Measurements from ENCODE around the gene LNX1. TPM values are rescaled to one million over a fixed set of nuclear protein-coding genes. Genes with fewer than 3 reads are reported as not detected.

LNX1 gene
- total and polyA plus RNA-seq, 2 of the 13 experiments (the other 11 are each of a cell fraction or from before 2014, with no cell fraction given): 0.49 TPM

DNA sequence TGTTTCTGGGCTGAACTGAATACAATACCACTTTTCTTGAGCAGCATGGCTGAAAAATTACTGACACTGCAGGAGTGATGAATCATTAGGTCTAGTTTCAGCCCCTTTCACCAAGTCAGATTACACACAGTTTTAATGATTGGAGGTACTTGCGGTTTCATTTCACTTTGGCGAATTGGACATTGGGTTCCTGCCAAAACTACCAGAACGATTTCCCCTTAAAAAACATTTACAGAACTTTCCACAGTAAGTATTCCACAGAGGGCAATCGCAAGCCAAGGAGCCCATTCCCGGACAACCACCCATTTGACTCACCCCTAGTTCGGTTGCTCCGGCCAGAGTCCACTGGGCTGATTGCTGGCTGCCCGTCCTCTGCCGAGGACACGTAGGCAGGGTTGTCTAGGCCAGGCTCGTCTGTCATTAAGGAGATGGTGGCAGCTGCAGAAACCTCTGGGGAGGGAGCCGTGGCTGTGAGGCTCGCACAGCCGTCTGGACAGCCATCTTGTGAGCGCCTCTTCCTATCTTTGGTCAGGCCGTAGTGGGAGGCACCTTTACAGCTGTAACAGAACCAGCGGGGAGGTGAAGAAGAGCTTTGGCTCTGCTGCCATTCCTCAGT is 83.5 kb downstream of the LNX1 start (continued):
- TF ChIP-seq, protein P1, sequence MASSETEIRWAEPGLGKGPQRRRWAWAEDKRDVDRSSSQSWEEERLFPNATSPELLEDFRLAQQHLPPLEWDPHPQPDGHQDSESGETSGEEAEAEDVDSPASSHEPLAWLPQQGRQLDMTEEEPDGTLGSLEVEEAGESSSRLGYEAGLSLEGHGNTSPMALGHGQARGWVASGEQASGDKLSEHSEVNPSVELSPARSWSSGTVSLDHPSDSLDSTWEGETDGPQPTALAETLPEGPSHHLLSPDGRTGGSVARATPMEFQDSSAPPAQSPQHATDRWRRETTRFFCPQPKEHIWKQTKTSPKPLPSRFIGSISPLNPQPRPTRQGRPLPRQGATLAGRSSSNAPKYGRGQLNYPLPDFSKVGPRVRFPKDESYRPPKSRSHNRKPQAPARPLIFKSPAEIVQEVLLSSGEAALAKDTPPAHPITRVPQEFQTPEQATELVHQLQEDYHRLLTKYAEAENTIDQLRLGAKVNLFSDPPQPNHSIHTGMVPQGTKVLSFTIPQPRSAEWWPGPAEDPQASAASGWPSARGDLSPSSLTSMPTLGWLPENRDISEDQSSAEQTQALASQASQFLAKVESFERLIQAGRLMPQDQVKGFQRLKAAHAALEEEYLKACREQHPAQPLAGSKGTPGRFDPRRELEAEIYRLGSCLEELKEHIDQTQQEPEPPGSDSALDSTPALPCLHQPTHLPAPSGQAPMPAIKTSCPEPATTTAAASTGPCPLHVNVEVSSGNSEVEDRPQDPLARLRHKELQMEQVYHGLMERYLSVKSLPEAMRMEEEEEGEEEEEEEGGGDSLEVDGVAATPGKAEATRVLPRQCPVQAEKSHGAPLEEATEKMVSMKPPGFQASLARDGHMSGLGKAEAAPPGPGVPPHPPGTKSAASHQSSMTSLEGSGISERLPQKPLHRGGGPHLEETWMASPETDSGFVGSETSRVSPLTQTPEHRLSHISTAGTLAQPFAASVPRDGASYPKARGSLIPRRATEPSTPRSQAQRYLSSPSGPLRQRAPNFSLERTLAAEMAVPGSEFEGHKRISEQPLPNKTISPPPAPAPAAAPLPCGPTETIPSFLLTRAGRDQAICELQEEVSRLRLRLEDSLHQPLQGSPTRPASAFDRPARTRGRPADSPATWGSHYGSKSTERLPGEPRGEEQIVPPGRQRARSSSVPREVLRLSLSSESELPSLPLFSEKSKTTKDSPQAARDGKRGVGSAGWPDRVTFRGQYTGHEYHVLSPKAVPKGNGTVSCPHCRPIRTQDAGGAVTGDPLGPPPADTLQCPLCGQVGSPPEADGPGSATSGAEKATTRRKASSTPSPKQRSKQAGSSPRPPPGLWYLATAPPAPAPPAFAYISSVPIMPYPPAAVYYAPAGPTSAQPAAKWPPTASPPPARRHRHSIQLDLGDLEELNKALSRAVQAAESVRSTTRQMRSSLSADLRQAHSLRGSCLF (CRISPR knock-in tag; IDR thresholded peaks at IDR 0.05; ENCODE audit: borderline replicate concordance): no peak
- TF ChIP-seq PHF5A (CRISPR knock-in tag; IDR thresholded peaks at IDR 0.05; ENCODE audit: low read depth, unreplicated experiment): no peak
- no peak for TF ChIP-seq ZNF740 (CRISPR knock-in tag; IDR thresholded peaks at IDR 0.05)
- no peak for TF ChIP-seq HNRNPH1 (optimal IDR thresholded peaks at IDR 0.05; ENCODE audit: low read depth, low read length)
- no peak for TF ChIP-seq MTF2 (CRISPR knock-in tag; IDR thresholded peaks at IDR 0.05; ENCODE audit: borderline replicate concordance)
- TF ChIP-seq ZFY (CRISPR knock-in tag; IDR thresholded peaks at IDR 0.05): peak; percentile 50
- TF ChIP-seq, protein P2, sequence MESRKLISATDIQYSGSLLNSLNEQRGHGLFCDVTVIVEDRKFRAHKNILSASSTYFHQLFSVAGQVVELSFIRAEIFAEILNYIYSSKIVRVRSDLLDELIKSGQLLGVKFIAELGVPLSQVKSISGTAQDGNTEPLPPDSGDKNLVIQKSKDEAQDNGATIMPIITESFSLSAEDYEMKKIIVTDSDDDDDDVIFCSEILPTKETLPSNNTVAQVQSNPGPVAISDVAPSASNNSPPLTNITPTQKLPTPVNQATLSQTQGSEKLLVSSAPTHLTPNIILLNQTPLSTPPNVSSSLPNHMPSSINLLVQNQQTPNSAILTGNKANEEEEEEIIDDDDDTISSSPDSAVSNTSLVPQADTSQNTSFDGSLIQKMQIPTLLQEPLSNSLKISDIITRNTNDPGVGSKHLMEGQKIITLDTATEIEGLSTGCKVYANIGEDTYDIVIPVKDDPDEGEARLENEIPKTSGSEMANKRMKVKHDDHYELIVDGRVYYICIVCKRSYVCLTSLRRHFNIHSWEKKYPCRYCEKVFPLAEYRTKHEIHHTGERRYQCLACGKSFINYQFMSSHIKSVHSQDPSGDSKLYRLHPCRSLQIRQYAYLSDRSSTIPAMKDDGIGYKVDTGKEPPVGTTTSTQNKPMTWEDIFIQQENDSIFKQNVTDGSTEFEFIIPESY (CRISPR knock-in tag; IDR thresholded peaks at IDR 0.05): 0 out of 2 replicates have a peak, but pooled peaks have one; percentile 19
- no peak for TF ChIP-seq PHF21A (CRISPR knock-in tag; IDR thresholded peaks at IDR 0.05)
- TF ChIP-seq YEATS2 (CRISPR knock-in tag; IDR thresholded peaks at IDR 0.05; ENCODE audit: borderline replicate concordance): no peak
- TF ChIP-seq KLF9 (CRISPR knock-in tag; IDR thresholded peaks at IDR 0.05; ENCODE audit: low read depth): no peak
- TF ChIP-seq HNF4G (IDR thresholded peaks at IDR 0.05; ENCODE audit: borderline replicate concordance, low read depth, low read length): peak; percentile 42
- TF ChIP-seq HNF4G (CRISPR knock-in tag; IDR thresholded peaks at IDR 0.05; ENCODE audit: borderline replicate concordance, low read depth): no peak
- no peak for TF ChIP-seq ZNF335 (CRISPR knock-in tag; IDR thresholded peaks at IDR 0.05)
- 0 out of 2 replicates have a peak, but pooled peaks have one; percentile 8 for TF ChIP-seq ZNF34 (CRISPR knock-in tag; IDR thresholded peaks at IDR 0.05; ENCODE audit: borderline replicate concordance)
- TF ChIP-seq ZNF781 (CRISPR knock-in tag; IDR thresholded peaks at IDR 0.05; ENCODE audit: borderline replicate concordance, not compliant biosample characterization): peak; percentile 40
- no peak for TF ChIP-seq NFYB (CRISPR knock-in tag; IDR thresholded peaks at IDR 0.05)
- 0 out of 2 replicates have a peak, but pooled peaks have one; percentile 55 for TF ChIP-seq ZNF572 (CRISPR knock-in tag; IDR thresholded peaks at IDR 0.05)
- 0 out of 2 replicates have a peak, but pooled peaks have one; percentile 20 for TF ChIP-seq FOXJ3 (CRISPR knock-in tag; IDR thresholded peaks at IDR 0.05; ENCODE audit: borderline replicate concordance)
- TF ChIP-seq, protein P3, sequence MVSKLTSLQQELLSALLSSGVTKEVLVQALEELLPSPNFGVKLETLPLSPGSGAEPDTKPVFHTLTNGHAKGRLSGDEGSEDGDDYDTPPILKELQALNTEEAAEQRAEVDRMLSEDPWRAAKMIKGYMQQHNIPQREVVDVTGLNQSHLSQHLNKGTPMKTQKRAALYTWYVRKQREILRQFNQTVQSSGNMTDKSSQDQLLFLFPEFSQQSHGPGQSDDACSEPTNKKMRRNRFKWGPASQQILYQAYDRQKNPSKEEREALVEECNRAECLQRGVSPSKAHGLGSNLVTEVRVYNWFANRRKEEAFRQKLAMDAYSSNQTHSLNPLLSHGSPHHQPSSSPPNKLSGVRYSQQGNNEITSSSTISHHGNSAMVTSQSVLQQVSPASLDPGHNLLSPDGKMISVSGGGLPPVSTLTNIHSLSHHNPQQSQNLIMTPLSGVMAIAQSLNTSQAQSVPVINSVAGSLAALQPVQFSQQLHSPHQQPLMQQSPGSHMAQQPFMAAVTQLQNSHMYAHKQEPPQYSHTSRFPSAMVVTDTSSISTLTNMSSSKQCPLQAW (CRISPR knock-in tag; IDR thresholded peaks at IDR 0.05): peak; percentile 29; the same call in 1 of the 2 replicates
- TF ChIP-seq NONO (IDR thresholded peaks at IDR 0.05): no peak
- 0 out of 2 replicates have a peak, but pooled peaks have one; percentile 36 for TF ChIP-seq NONO (CRISPR knock-in tag; conservative IDR thresholded peaks at IDR 0.05)
- TF ChIP-seq ZNF724P (CRISPR knock-in tag; IDR thresholded peaks at IDR 0.05; ENCODE audit: borderline replicate concordance): no peak

Measured in HepG2 (cell line).